K562 (cell line): ENCODE results near the gene DUOX2. TPM values are rescaled to one million over a fixed set of nuclear protein-coding genes. Genes with fewer than 3 reads are reported as not detected.
"Not testable (repeated sequence)": the region's sequence is repeated elsewhere in the genome, so short reads cannot be mapped to it uniquely, and the experiment has no call there.

Experiments used
- ATAC-seq: fragments of 200-7000 bp; cut with Tn5 transposase; 3 replicates; pipeline ENCODE4 v1.9.1; 2020; ENCODE audit warnings: moderate library complexity
- BruUV-seq: library from RNA; stranded (reverse); fragments of 400-500 nt; replicated peaks from 2 replicates; lab custom pipeline; 2021; lab: Mats Ljungman, UMichigan
- CTCF ChIA-PET: fragments of 300-600 bp; formaldehyde crosslinking; extraction: SDS; loops from one replicate; lab custom pipeline; 2021; ENCODE audit warnings: low intra/inter-chr PET ratio; lab: Yijun Ruan, JAX
- POLR2A ChIA-PET: fragments of 300-600, 350-650 bp; sonication (Branson Sonifier 250); formaldehyde crosslinking; extraction: SDS; loops from one replicate; lab custom pipeline; 2021; ENCODE audit warnings: antibody characterized with exemption, inconsistent platforms; lab: Yijun Ruan, JAX
- DNase-seq, 4 experiments: peaks; one replicate each; pipeline versions ENCODE4 v3.0.0 to v3.0.0-alpha.2; 2011 to 2018; ENCODE audit warnings: low spot score in 3 of 4, mixed read lengths in 3 of 4; ENCODE audit errors: extremely low read depth in 1 of 4
- FAIRE-seq: peaks from 2 replicates; lab custom pipeline; 2011; peaks lifted over from hg19 to GRCh38; lab: Jason Lieb, UNC
- H2AFZ ChIP-seq: 2 replicates; pipeline ENCODE4 v1.6.0; 2011; ENCODE audit warnings: low read depth, low read length, control low read depth, inconsistent platforms
- H3K27ac ChIP-seq: fragments of 200-600 bp; 3 replicates; pipeline ENCODE4 v1.8.0; 2011; ENCODE audit warnings: low read depth, mild to moderate bottlenecking, control low read depth, inconsistent platforms, low read length, moderate library complexity, mixed read lengths; ENCODE audit errors: extremely low read depth
- H3K27me3 ChIP-seq, 2 experiments: fragments of 300-600 bp in 1 of 2; 2 replicates in 1 of 2; 3 replicates in 1 of 2; pipeline versions ENCODE4 v1.6.0 to v1.8.0; 2011; ENCODE audit warnings: inconsistent platforms in 2 of 2, low read length in 2 of 2, mild to moderate bottlenecking in 1 of 2, mixed read lengths in 1 of 2, moderate library complexity in 1 of 2; ENCODE audit not compliant: control insufficient read depth in 2 of 2, insufficient read depth in 2 of 2
- H3K36me3 ChIP-seq: fragments of 300-600 bp; 3 replicates; pipeline ENCODE4 v1.8.0; 2011; ENCODE audit warnings: mild to moderate bottlenecking, low read length, inconsistent platforms; ENCODE audit not compliant: control insufficient read depth, insufficient read depth
- H3K4me1 ChIP-seq, 2 experiments: fragments of 200-600 bp in 1 of 2; replicated peaks in 1 of 2; 2 replicates in 1 of 2; 3 replicates in 1 of 2; pipeline versions ENCODE4 v1.5.1 to v1.8.0; 2011; ENCODE audit warnings: inconsistent platforms in 2 of 2, low read length in 2 of 2, mild to moderate bottlenecking in 1 of 2, mixed read lengths in 1 of 2, moderate library complexity in 1 of 2; ENCODE audit not compliant: control insufficient read depth in 2 of 2, insufficient read depth in 2 of 2
- H3K4me2 ChIP-seq: 2 replicates; pipeline ENCODE4 v1.6.1; 2011; ENCODE audit warnings: low read length, control low read depth, inconsistent platforms, mixed read lengths; ENCODE audit not compliant: insufficient read depth
- H3K4me3 ChIP-seq: fragments of 200-600 bp; sonication (generic), shearing (Covaris generic); 2 replicates; pipeline ENCODE4 v1.5.1; 2016; ENCODE audit warnings: control low read depth, inconsistent platforms
- H3K79me2 ChIP-seq: fragments of 200-600 bp; 3 replicates; pipeline ENCODE4 v1.8.0; 2011; ENCODE audit warnings: low read length, inconsistent platforms; ENCODE audit not compliant: control insufficient read depth, insufficient read depth
- H3K9ac ChIP-seq, 2 experiments: 2 replicates each; pipeline versions ENCODE4 v1.6.0 to v1.6.1; 2011; ENCODE audit warnings: low read depth in 2 of 2, low read length in 2 of 2, control low read depth in 1 of 2, inconsistent platforms in 1 of 2, mild to moderate bottlenecking in 1 of 2, mixed read lengths in 1 of 2; ENCODE audit not compliant: insufficient read depth in 1 of 2
- H3K9me1 ChIP-seq: one replicate; pipeline ENCODE4 v1.6.0; 2011; ENCODE audit warnings: inconsistent platforms, mild to moderate bottlenecking, low read length, moderate library complexity; ENCODE audit not compliant: control insufficient read depth, insufficient read depth
- H3K9me3 ChIP-seq: replicated peaks from 2 replicates; pipeline ENCODE4 v1.5.1; 2011; ENCODE audit warnings: low read depth, low read length, inconsistent platforms; ENCODE audit not compliant: control insufficient read depth, insufficient read depth
- H4K20me1 ChIP-seq: replicated peaks from 2 replicates; pipeline ENCODE4 v1.6.1; 2011; ENCODE audit warnings: low read length, inconsistent platforms, mixed read lengths; ENCODE audit not compliant: control insufficient read depth, insufficient read depth
- ATF3 ChIP-seq, 2 experiments: fragments of 450-650 bp in 1 of 2; sonication (generic) in 1 of 2; formaldehyde crosslinking in 1 of 2; IDR thresholded peaks in 1 of 2; conservative IDR thresholded peaks in 1 of 2; 2 replicates each; pipeline versions ENCODE4 v1.6.1 to v1.8.1; 2016 to 2023; ENCODE audit warnings: mild to moderate bottlenecking in 2 of 2, moderate library complexity in 2 of 2, inconsistent platforms in 1 of 2, missing genetic modification reagents in 1 of 2
- CBFA2T2 ChIP-seq: fragments of 450-650 bp; conservative IDR thresholded peaks from 2 replicates; pipeline ENCODE4 v1.6.1; 2017; ENCODE audit warnings: mild to moderate bottlenecking
- CTBP1 ChIP-seq: fragments of 450-650 bp; IDR thresholded peaks from 2 replicates; pipeline ENCODE4 v1.6.1; 2016; ENCODE audit warnings: borderline replicate concordance
- MEIS2 ChIP-seq: fragments of 450-650 bp; IDR thresholded peaks from 2 replicates; pipeline ENCODE4 v1.6.1; 2014; ENCODE audit warnings: mild to moderate bottlenecking; ENCODE audit not compliant: partially characterized antibody
- MTA2 ChIP-seq: fragments of 450-650 bp; IDR thresholded peaks from 2 replicates; pipeline ENCODE4 v1.6.1; 2016; ENCODE audit warnings: low read depth
- SMARCA4 ChIP-seq: fragments of 450-650 bp; IDR thresholded peaks from 2 replicates; pipeline ENCODE4 v1.6.1; 2016
- SMARCE1 ChIP-seq: fragments of 450-650 bp; IDR thresholded peaks from 2 replicates; pipeline ENCODE4 v1.7.1; 2016; ENCODE audit warnings: mild to moderate bottlenecking
- TCF3 ChIP-seq: sonication (generic); formaldehyde crosslinking; IDR thresholded peaks from 2 replicates; pipeline ENCODE4 v1.4.0; 2020; ENCODE audit warnings: mild to moderate bottlenecking, missing genetic modification reagents
- ZNF592 ChIP-seq: fragments of 450-650 bp; IDR thresholded peaks from 2 replicates; pipeline ENCODE4 v1.6.1; 2017; ENCODE audit warnings: antibody characterized with exemption, mild to moderate bottlenecking
- WGBS: fragments of 100-300 bp; shearing (Covaris generic); methylation state at CpG from one replicate; pipeline ENCODE4 v1.1.6; 2016; ENCODE audit warnings: low coverage, mixed read lengths; ENCODE audit not compliant: insufficient coverage; ENCODE audit errors: missing lambda C conversion rate; 5-methylcytosine and 5-hydroxymethylcytosine counted together
- in situ Hi-C: fragments of 300-500 bp; cut with MboI; formaldehyde crosslinking; loops from 4 replicates; pipeline ENCODE4 v1.15.0; 2018; ENCODE audit warnings: inconsistent platforms, mixed read lengths
- intact Hi-C: fragments of 100-400 bp; cut with micrococcal nuclease; formaldehyde crosslinking; loops from 2 replicates; pipeline ENCODE4 v1.14.2; 2022
- polyA plus RNA-seq, 8 experiments: library from polyadenylated mRNA; depleted of rRNA in 4 of 8; stranded (reverse) in 5 of 8; unstranded in 3 of 8; fragments of >200 nt; fragmentation: Nextera tagmentation in 2 of 8; fragmentation: Illumina TruSeq in 1 of 8; extraction: Ambion mirVana in 2 of 8; extraction: Trizol in 1 of 8; gene quantifications; 2 replicates each; pipeline versions ENCODE4 v1.2.1 to v1.2.3, GENCODE V29; 2011 to 2014; ENCODE audit warnings: inconsistent platforms in 1 of 8, missing spikeins in 1 of 8
- total RNA-seq, 7 experiments: library from RNA; depleted of rRNA in 6 of 7; stranded (reverse); fragments of >200 nt in 6 of 7; fragmentation: Illumina TruSeq in 2 of 7; extraction: Trizol in 2 of 7; gene quantifications; 2 replicates each; pipeline versions ENCODE4 v1.2.1 to v1.2.3, GENCODE V29; 2011 to 2021; ENCODE audit warnings: low replicate concordance in 1 of 7

DUOX2 gene
- total and polyA plus RNA-seq, 9 of the 15 experiments (the other 6 are each of a cell fraction or from before 2014, with no cell fraction given) = 0.01 to 0.03 (median 0.02) TPM; not detected in 6

DNA sequence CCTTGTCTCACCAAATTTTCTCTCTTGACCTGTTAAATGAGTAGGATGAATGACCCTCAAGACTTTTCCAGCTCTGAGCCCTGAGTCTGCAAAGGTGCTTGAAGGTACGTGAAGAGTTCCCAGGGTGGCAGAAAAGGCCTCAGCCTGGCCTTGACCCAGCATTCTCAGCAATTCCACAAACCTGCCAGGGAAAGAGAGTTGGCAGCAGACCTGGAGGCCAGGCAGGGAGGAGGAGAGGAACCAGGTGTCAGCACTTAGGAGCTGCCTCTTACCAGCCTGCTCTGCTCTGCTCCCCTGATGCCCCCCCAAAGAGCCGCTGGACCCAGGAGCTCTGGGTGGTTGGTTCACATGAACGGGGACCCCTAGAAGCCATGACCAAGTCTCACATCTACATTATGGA is 33.4 kb downstream of the DUOX2 start:
- H3K4me1 ChIP-seq = peaks cover 18 to 36% of the 10 kb centered on the region in 2 experiments
- H3K4me2 ChIP-seq, H3K27me3 ChIP-seq, FAIRE-seq, H3K4me3 ChIP-seq, BruUV-seq, H3K79me2 ChIP-seq, in situ Hi-C loops, H3K36me3 ChIP-seq, intact Hi-C loops, CTCF ChIA-PET, H3K27ac ChIP-seq, H3K9me1 ChIP-seq, H2AFZ ChIP-seq, H4K20me1 ChIP-seq, DNase-seq, ATAC-seq, H3K9ac ChIP-seq, H3K9me3 ChIP-seq: not testable (repeated sequence)
- POLR2A ChIA-PET = interaction anchor here (0.5 to 0.8 kb wide), 2 partner anchors 9 to 50 kb away, joined by 3 to 4 read pairs; no protein-coding TSS in a partner anchor
- WGBS = 83% methylated on average over 2 of the region's 3 CpGs

- H3K27me3 ChIP-seq; H4K20me1 ChIP-seq; in situ Hi-C loops; H3K79me2 ChIP-seq; CTCF ChIA-PET; H3K9me1 ChIP-seq; POLR2A ChIA-PET; H3K4me3 ChIP-seq; H3K9ac ChIP-seq; H3K9me3 ChIP-seq; H3K36me3 ChIP-seq; BruUV-seq; intact Hi-C loops; TF ChIP-seq ATF3 (CRISPR knock-in tag; conservative IDR thresholded peaks at IDR 0.05): not testable (repeated sequence)
- peak overlapping the region; percentile 65 for H2AFZ ChIP-seq
- peaks cover 18 to 36% of the 10 kb centered on the region in 2 experiments for H3K4me1 ChIP-seq
- 5% methylated on average over 3 of the region's 5 CpGs for WGBS
- DNase-seq (peak in 1 of 4 experiments; percentile 16), FAIRE-seq (peak; percentile 94), ATAC-seq (peak; percentile 55)
- peak overlapping the region; percentile 49; the same call in 2 of the 3 replicates for H3K27ac ChIP-seq
- peak overlapping the region; percentile 11; the same call in 1 of the 2 replicates for H3K4me2 ChIP-seq
- TF ChIP-seq SMARCE1 (0 out of 2 replicates have a peak, but pooled peaks have one; percentile 37), SMARCA4 (peak; percentile 63; the same call in 1 of the 2 replicates), TCF3 (peak; percentile 23; the same call in 1 of the 2 replicates), MTA2 (peak; percentile 41; the same call in 1 of the 2 replicates), CTBP1 (peak; percentile 24; the same call in 1 of the 2 replicates), ZNF592 (0 out of 2 replicates have a peak, but pooled peaks have one; percentile 47), ATF3 (IDR thresholded peaks at IDR 0.05) (peak; percentile 50), CBFA2T2 (peak; percentile 16; the same call in 1 of the 2 replicates), MEIS2 (peak; percentile 36)
Measured at GRCh38 chr15:45079628-45080246, 34.2 kb downstream of the DUOX2 start.
